Astrocyte of the spinal cord (primary cell): ENCODE results near the gene ACSS3.
"Not testable (repeated sequence)": the region's sequence is repeated elsewhere in the genome, so short reads cannot be mapped to it uniquely, and the experiment has no call there.

ENCODE experiments used
- DNase-seq: peaks from one replicate; pipeline ENCODE4 v3.0.0; 2011; ENCODE audit warnings: low read depth, low spot score
- H3K4me3 ChIP-seq: 2 replicates; pipeline ENCODE4 v1.5.1; 2011; ENCODE audit warnings: low read depth, mild to moderate bottlenecking, low read length, moderate library complexity
- in situ Hi-C: cut with HindIII; loops from 2 replicates; pipeline ENCODE4 v1.10.0; 2017; ENCODE audit warnings: low sequenced_read_pairs
- TF ChIP-seq, protein P1 (sequence below): IDR thresholded peaks from 2 replicates; pipeline ENCODE4 v1.5.1; 2012; ENCODE audit warnings: low read depth, mild to moderate bottlenecking, low read length, inconsistent platforms

The ACSS3 gene

DNA sequence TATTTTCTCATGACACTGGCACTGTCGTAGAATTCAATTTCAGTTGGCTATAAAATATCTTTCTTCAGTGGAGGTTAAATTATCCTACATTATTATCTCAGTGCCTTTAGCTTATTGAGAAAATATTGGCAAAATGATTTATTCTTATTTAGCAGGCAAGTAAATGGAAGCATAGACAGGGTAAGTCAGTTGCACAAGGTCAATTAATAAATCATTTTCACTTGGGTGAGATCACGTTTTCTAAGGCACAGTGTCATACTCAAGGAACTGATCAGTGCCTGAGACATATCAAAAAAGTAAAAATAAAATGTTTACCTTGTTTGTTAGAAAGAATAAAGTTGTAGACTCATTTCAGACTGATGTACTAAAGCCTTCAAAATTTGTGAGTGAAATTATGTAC, 95.0 kb downstream of the ACSS3 start:
- in situ Hi-C loops = no loop called here
- no peak for DNase-seq
- no peak overlapping the region for H3K4me3 ChIP-seq
- TF ChIP-seq, protein P1, sequence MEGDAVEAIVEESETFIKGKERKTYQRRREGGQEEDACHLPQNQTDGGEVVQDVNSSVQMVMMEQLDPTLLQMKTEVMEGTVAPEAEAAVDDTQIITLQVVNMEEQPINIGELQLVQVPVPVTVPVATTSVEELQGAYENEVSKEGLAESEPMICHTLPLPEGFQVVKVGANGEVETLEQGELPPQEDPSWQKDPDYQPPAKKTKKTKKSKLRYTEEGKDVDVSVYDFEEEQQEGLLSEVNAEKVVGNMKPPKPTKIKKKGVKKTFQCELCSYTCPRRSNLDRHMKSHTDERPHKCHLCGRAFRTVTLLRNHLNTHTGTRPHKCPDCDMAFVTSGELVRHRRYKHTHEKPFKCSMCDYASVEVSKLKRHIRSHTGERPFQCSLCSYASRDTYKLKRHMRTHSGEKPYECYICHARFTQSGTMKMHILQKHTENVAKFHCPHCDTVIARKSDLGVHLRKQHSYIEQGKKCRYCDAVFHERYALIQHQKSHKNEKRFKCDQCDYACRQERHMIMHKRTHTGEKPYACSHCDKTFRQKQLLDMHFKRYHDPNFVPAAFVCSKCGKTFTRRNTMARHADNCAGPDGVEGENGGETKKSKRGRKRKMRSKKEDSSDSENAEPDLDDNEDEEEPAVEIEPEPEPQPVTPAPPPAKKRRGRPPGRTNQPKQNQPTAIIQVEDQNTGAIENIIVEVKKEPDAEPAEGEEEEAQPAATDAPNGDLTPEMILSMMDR = no peak

DNA sequence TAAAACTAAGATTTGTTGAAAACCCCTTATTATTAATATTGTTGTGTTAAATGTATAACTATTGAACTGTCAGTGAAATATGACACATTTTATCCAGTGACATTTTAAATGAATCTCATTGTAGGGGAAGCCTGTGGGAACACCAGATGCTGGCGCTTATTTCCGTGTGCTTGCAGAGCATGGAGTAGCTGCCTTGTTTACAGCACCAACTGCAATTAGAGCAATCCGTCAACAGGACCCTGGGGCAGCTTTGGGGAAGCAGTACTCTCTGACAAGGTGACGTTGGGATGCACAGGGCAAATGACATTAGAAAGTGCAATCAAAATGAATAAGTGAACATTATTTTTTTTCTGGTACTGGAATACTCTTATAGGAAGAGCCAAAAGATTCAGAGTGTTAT, 96.8 kb downstream of the ACSS3 start:
- in situ Hi-C loops = no loop called here
- TF ChIP-seq, protein P1 = no peak
- no peak for DNase-seq
- H3K4me3 ChIP-seq = no peak overlapping the region

DNA sequence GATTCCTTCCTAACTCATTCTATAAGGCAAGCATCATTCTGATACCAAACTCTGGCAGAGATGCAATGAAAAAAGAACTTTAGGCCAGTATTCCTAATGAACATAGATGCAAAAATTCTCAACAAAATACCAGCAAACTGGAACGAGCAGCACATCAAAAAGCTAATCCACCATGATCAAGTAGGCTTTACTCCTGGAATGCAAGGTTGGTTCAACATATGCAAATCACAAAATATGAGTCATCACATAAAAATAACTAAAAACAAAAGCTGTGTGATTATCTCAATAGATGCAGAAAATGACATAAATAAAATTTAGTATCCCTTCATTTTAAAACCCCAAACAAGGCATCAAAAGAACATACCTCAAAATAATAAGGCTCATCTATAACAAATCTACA, 98.9 kb downstream of the ACSS3 start:
- in situ Hi-C loops = no loop called here

DNA sequence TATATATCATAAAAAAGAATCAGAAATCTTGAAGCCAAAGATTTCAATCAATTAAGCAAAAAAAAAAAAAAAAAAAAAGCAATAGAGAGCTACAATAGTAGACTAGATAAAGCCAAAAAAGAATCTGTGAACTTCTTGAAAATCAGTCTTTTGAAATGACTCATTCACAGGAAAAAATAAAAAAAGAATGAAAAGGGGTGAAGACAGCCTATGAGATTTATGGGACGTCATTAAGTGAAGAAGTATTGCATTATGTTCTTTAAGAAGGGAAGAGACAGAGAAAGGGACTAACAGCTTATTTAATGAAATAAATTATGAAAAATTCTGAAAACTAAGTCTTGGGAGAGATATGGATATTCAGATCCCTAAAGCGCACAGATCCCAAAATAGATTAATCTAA, 103.8 kb downstream of the ACSS3 start:
- in situ Hi-C loops = no loop called here
- TF ChIP-seq, protein P1 = no peak
- no peak overlapping the region for H3K4me3 ChIP-seq
- peak; percentile 20 for DNase-seq

More for the DNA sequence above, 98.9 kb downstream of the ACSS3 start:
- DNase-seq = no peak
- no peak overlapping the region for H3K4me3 ChIP-seq
- TF ChIP-seq, protein P1 = no peak

DNA sequence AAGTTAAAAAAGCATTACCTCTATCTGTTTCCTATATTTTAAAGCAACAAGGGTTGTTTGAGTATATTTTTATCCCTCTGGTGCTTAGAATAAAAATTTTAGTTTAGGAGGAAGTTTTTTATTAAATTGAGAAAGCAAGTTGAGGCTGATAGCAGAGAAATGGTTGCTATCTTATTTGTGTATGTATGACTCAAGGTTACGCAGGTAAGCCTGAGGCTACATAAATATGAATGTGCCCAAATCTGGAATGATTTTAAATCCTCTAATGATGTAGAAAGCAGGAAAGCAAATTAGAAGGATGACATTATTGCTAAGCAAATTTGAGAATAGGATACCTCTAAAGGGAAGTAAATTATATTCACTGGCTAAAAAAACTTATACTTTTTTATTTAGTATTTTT, 109.8 kb downstream of the ACSS3 start:
- no peak for DNase-seq
- in situ Hi-C loops = no loop called here
- TF ChIP-seq, protein P1 = no peak
- H3K4me3 ChIP-seq = no peak overlapping the region

DNA sequence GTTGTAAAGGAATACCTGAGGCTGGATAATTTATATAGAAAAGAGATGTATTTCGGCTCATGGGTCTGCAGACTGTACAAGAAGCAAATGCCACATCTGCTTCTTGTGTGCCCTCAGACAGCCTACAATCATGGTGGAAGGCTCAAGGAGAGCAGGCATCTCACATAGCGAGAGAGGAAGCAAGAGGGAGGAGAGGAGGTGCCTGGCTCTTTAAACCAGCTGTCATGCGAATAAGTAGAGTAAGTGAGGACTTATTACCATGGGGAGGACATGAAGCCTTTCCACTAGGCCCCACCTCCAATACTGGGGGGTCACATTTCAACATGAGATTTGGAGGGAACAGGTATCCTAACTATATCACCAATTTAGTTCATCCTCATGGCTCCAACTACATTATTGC, 118.7 kb downstream of the ACSS3 start:
- H3K4me3 ChIP-seq = no peak overlapping the region
- no peak for DNase-seq
- in situ Hi-C loops = no loop called here
- TF ChIP-seq, protein P1 = no peak

DNA sequence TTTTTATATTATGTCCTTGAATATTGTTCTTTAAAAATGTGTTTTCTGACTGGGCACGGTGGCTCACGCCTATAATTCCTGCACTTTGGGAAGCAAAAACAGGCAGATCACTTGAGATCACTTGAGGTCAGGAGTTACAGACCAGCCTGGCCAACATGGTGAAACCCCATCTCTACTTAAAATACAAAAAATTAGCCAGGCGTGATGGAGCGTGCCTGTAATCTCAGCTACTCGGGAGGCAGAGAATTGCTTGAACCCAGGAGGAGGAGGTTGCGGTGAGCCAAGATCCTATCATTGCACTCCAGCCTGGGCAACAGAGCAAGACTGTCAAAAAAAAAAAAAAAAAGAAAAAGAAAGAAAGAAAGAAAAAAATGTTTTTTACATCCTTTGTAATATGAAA, 122.7 kb downstream of the ACSS3 start:
- H3K4me3 ChIP-seq, DNase-seq, in situ Hi-C loops: not testable (repeated sequence)
